Sigmoid colon (tissue), 4 donors: ENCODE data around the gene TBL1XR1.

Source experiments
- CTCF ChIP-seq, 4 experiments: fragments of 450-650 bp in 3 of 4; fragments of 200-600 bp in 1 of 4; IDR thresholded peaks; one replicate each; pipeline ENCODE4 v1.5.1; 2016 to 2019; ENCODE audit warnings: antibody characterized with exemption in 4 of 4, mild to moderate bottlenecking in 3 of 4, moderate library complexity in 2 of 4
- EP300 ChIP-seq, 4 donors: sonication (generic); formaldehyde crosslinking; IDR thresholded peaks; one replicate each; pipeline ENCODE4 v1.6.1; 2017; ENCODE audit warnings: antibody characterized with exemption in 4 of 4
- POLR2A ChIP-seq, 2 donors: fragments of 450-650 bp; IDR thresholded peaks; one replicate each; pipeline ENCODE4 v1.6.1; 2016; ENCODE audit warnings: antibody characterized with exemption in 2 of 2, mild to moderate bottlenecking in 2 of 2, moderate library complexity in 2 of 2
- POLR2AphosphoS5 ChIP-seq, 4 donors: sonication (generic); formaldehyde crosslinking; IDR thresholded peaks; one replicate each; pipeline ENCODE4 v1.6.1; 2017; ENCODE audit warnings: antibody characterized with exemption in 4 of 4

- TF ChIP-seq CTCF (IDR thresholded peaks at IDR 0.05), result no peak
- TF ChIP-seq POLR2AphosphoS5 (IDR thresholded peaks at IDR 0.05), result no peak
- TF ChIP-seq POLR2A (IDR thresholded peaks at IDR 0.05), result no peak
- TF ChIP-seq EP300 (IDR thresholded peaks at IDR 0.05), result no peak
Observed at GRCh38 chr3:177126015-177126773, 71.1 kb downstream of the TBL1XR1 start.
